GM21529 (cell line): Measurements from ENCODE around the gene RAC2.

Experiments
- ATAC-seq: cut with Tn5 transposase; IDR thresholded peaks from one replicate; pipeline ENCODE4 v1.9.1; 2021; ENCODE audit not compliant: unreplicated experiment

RAC2 gene

DNA sequence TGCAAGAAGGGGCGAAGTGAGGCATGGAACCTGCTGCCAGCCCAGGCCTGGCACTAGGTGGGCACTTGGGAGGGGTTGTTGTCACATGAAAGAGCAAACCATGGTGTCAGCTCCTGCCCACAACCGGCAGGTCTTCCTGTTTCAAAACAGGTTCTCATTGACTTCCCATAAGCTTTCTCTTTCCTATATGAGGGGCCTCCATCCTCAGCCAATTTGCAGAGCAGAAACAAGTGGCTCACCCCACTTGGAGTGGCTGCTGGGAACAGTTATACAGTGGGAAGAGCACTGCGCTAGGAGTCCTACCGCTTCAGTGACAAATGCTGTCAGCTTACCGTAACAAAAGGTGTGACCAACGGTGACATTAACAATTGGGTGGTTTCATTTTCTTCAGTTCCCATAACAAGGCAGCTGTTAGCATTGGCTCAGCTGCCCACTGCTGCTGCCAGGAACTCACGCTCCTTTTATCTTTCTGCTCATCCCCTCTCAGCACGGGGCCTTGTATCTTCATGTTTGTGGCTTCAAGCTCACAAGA is 21.6 kb downstream of the RAC2 start:
- no peak for ATAC-seq

DNA sequence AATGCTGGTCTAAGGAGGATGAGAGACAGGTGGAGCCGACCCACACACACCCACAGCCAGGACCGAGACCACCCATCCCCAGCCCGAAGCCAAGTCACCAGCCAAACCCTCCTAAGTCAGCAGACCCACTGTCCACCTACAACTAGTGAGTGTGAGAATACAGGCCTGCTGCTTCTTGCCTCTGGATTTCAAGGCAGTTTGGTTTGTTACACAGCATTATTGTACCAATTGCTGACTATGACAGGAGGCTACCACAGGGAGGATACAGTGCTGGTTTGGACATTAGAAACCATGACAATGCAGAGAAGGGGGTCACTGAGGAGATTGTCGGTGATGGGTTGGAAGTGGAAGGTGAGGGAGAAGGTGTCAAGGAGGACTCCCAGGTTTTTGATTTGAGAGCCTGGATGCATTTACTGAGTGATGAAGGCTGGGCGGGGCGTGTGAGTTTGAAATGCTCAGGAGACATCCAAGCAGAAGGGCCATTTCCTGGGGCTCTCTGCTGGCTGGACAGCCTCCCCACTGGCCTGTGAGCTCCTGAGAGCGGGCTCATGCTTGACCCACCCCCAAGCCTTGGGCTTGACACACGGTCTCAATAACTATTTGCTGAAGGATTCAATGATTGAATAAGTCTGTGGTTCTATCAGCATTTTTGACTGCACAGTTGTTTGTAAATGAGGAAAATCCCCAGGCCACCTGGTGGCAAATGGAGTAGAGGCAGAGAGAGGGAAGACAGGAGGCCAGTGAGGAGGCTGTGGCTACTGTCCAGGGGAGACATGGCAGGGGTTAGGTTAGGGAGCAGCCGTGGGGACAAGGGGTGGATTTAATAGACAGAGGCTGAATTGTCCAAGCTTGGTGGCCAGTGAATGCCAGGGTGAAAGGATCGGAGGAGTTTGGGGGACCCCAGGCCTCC is 22.4 kb downstream of the RAC2 start:
- ATAC-seq = no peak

- ATAC-seq = no peak
Measured at GRCh38 chr22:37220543-37220981, 23.5 kb downstream of the RAC2 start.

- no peak for ATAC-seq
Measured at GRCh38 chr22:37219533-37219932, 24.5 kb downstream of the RAC2 start.

DNA sequence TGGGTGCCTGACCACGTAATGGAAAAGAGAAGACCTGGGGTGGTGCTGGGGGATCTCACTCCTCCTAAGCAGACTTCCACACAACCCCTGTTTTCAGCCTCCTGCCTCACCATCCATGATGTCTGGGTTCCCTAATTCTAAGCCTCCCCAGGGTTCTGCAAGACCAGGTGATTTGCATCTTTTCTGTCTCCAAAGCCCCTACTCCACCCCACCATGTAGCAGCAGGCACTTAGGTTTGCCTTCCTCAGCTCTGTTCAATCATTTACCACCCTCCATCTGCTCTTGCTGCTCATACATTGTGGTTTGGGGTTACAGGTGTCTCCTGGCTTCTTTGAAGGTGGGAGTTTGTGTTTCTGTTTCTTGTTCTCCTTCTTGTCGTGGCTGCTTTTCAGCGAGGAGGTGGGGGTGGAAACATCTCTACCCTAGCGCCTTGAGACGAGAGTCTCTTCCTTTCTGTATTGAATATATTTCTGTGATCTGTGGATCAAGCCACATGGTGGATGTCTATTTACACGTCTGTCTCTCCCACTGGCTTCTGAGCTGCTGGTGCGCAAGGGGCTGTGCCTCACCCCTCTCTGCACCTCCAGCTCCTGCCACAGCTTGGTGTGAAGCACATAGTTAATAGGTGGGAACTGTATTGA is 25.2 kb downstream of the RAC2 start:
- peak; percentile 82 for ATAC-seq

DNA sequence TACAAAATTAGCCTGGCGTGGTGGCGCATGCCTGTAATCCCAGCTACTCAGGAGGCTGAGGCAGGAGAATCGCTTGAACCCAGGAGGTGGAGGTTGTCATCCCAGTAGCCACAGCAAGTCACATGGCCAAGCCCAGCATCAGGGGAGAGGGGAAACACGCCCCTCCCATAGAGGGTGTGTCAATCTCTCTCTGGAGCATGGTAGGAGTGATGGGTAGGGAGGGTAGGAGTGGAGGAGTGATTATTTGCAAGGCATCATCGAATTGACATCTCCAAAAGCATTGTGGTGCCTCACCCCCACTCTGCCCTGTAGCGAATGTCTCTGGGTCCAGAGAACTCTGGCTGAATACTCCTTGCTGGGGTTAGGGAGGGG is 25.7 kb downstream of the RAC2 start:
- no peak for ATAC-seq

- ATAC-seq = no peak
Measured at GRCh38 chr22:37215890-37216289, 28.2 kb downstream of the RAC2 start.

DNA sequence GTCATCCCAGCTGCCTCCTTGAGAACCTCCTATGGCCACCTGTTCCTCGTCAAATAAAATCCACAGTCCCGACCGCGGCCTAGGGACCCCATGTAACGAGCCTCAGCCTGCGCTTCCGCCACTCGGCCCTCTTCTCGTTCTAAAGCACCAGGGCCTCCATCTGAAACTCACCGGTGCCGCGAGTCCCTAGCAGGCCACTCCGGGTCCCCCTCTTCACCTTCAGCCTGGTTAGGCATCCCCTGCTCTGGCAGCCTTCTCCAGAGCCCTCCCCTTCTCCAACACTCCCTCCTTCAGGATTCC is 29.4 kb downstream of the RAC2 start:
- ATAC-seq = no peak

DNA sequence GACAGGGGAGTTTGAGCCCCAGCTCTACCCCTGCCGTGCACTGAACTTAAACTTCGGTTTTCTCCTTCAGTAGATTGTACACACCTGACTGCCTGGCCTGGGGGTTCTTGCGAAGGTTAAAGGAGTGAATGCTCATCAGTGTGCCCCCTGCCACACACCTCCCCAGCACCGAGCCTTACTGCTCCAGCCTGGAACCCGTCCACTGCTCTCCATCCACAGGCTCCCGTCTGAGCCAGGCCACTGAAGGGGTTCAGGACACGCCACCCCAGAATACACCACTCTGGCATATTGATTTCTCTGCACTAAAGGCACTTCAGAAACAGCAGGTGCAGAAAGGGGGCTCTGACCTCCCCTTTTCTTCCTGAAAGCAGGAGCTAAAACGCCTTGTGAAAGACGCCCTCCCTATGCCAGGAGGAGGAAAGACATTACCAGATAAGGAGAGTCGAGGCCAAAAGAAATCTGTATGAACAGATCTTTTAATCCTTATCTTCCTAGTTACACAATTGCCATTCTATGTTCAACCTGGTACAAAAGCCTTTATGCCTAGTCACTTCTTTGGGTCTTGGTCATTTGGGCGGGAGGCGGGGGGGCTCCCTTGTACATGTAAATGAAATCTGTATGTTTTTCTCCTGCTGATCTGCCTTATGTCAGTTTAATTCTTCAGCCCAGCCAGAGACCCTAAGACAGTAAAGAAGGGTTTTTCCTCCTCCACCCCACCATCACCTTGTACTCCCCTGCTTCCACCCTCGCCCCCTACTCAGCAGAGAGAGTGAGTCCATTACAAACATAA is 29.9 kb downstream of the RAC2 start:
- ATAC-seq = no peak

DNA sequence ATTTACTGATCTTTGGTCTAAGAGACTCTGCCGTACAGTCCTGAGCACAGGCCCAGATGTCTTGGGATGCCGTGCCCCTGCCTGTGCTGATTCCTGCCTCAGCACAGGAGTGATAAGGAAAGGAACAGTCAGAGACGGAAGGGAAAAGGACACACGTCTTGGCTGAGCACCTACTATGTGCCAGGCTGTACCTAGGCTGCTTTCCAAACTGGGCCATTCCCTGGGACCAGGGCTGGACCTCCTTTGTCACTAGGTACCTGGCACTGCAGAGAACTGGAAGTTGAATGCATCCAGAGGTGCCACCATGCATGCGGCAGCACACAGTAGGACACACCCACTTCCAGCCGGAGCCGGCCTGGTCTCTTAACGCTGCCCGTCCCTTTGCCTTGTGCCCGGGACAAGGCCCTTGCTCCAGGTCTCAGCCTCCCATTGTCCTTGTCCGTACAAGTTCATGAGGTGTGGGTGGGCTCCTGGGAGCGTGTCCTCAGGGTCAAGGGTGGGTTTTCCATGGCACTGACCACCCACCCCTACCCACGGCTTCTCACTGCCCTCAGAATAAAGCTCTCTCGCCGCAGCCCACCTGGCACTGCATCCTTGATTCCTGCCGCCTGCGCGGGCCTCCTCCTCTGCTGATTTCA is 30.7 kb downstream of the RAC2 start:
- ATAC-seq = no peak

GRCh38 chr22:37212174-37212906 is 31.7 kb downstream of the RAC2 start, which contains the start of gene SSTR3:
Gene SSTR3 (minus strand): TSS chr22:37212477. CDS start chr22:37207803, 4,674 bp downstream.
- no peak for ATAC-seq

- no peak for ATAC-seq
Measured at GRCh38 chr22:37211866-37212173, 32.2 kb downstream of the RAC2 start.

DNA sequence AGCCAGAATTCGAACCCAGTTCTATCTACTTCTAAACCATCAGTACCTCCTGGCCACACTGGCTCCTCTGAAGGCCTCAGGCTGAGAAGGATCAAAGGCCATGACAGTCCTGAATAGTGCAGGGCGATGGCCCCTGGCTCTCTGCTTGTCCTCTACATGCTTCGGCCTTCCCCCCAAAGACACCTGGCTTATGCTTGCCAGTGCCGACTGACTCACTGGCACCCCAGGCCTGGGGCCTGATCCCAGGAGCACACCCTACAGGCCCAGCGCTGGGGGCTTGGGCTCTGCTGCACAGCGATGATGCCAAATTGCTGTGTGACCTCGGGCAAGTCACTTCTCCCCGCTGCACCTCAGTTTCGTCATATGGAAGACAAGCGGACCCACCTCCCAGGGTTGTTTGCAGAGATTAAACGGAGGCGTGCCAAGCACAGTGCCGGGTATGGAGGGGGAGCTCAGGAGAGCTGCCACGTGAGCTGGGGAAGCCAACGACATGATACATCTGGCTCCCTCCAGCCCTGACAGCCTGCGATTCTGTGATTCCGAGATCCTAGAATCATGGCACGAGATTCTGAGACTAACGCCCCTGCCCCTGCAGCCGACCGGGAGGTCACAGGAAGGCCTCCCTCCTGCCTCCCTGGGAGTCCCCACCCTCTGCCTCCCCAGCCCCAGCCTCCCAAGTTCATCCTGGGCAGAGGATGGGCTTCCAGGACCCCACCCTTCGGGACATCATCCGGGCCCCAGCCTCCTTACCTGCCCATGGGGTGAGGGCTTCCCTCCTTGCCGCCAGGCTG is 32.8 kb downstream of the RAC2 start:
- ATAC-seq = no peak

- ATAC-seq = no peak
Measured at GRCh38 chr22:37210041-37210803, 33.8 kb downstream of the RAC2 start.

- ATAC-seq = no peak
Measured at GRCh38 chr22:37209140-37209845, 34.8 kb downstream of the RAC2 start.

DNA sequence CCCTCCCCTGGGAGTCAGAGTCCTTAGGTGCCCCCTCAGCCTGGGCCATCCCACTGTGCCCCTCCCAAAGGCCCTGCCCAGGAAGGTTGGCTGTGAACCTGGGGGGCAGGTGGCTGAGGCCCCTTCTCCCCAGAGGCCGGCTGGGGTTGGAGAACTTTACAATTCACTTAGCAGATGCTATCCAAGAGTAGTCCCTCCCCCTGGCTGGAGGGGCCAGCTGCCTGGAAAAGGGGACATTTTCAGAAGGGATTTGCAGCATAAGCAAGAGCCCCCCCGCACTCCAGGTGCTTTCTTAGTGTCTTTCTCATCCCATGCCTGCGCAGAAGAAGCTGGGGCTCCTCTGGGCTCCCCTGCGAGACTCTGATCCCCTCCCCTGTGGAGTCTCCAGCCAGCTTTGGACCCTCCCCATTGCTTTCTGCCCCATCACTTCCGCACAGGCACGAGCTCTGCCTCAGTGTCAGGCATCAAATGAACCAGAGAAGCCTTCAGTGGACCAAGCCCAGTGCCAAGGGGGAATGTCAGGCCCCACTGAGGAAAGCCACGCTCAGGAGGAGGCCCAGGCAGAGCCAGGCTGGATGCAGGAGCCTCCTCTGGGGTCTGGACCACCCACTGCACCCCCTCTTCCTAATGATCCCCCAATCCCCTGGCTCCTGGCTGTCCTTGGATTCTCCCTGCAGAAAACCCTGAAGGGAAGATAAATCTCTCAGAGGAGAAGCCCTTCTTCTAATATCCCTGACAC is 35.5 kb downstream of the RAC2 start:
- ATAC-seq = no peak

GRCh38 chr22:37207981-37208380 is 36.1 kb downstream of the RAC2 start:
- ATAC-seq = no peak
